H1 (cell line): ENCODE measurements around the gene CBFA2T2. TPM values are rescaled to one million over a fixed set of nuclear protein-coding genes. Genes with fewer than 3 reads are reported as not detected.

ENCODE experiments used
- CTCF ChIA-PET: fragments of 300-600 bp; sonication (Branson Sonifier 250); formaldehyde crosslinking; loops from one replicate; lab custom pipeline; 2021; ENCODE audit not compliant: partially characterized antibody; lab: Charles Lee
- POLR2A ChIA-PET: fragments of 300-600 bp; sonication (Branson Sonifier 250); formaldehyde crosslinking; loops from one replicate; lab custom pipeline; 2021; ENCODE audit warnings: inconsistent platforms; ENCODE audit not compliant: partially characterized antibody; lab: Charles Lee
- DNase-seq, 2 experiments: peaks; one replicate each; pipeline versions ENCODE4 v3.0.0 to v3.0.0-alpha.2; 2010 to 2022; ENCODE audit warnings: low spot score in 2 of 2, low read depth in 1 of 2, mixed read lengths in 1 of 2
- FAIRE-seq: peaks from 2 replicates; lab custom pipeline; 2011; peaks lifted over from hg19 to GRCh38; lab: Jason Lieb, UNC
- H2AFZ ChIP-seq: 2 replicates; pipeline ENCODE4 v1.8.1; 2012; ENCODE audit warnings: low read length, inconsistent platforms
- H2AK5ac ChIP-seq: 2 replicates; pipeline ENCODE4 v1.6.1; 2013; ENCODE audit warnings: low read depth, low read length
- H2BK120ac ChIP-seq: replicated peaks from 2 replicates; pipeline ENCODE3; 2013; ENCODE audit warnings: low read depth, low read length, inconsistent platforms
- H2BK12ac ChIP-seq: 2 replicates; pipeline ENCODE4 v1.6.1; 2013; ENCODE audit warnings: low read depth, low read length
- H2BK15ac ChIP-seq: 2 replicates; pipeline ENCODE4 v1.6.1; 2013; ENCODE audit warnings: low read length
- H2BK20ac ChIP-seq: 2 replicates; pipeline ENCODE4 v1.6.1; 2013; ENCODE audit warnings: low read length
- H2BK5ac ChIP-seq: 2 replicates; pipeline ENCODE4 v1.6.1; 2013; ENCODE audit warnings: low read depth, low read length
- H3K14ac ChIP-seq: 2 replicates; pipeline ENCODE4 v1.6.1; 2013; ENCODE audit warnings: inconsistent platforms; ENCODE audit not compliant: insufficient read length
- H3K18ac ChIP-seq: 2 replicates; pipeline ENCODE4 v1.6.1; 2013; ENCODE audit warnings: low read length; ENCODE audit errors: extremely low read depth
- H3K23ac ChIP-seq: 2 replicates; pipeline ENCODE4 v1.6.1; 2013; ENCODE audit warnings: inconsistent platforms; ENCODE audit not compliant: insufficient read length
- H3K23me2 ChIP-seq: 2 replicates; pipeline ENCODE4 v1.6.1; 2013; ENCODE audit warnings: low read depth, low read length
- H3K27ac ChIP-seq: 2 replicates; pipeline ENCODE4 v1.6.1; 2011; ENCODE audit warnings: low read depth, low read length, inconsistent platforms
- H3K27me3 ChIP-seq, 4 experiments: replicated peaks in 1 of 4; 1 replicate in 1 of 4; 2 replicates in 3 of 4; pipeline versions ENCODE4 v1.6.1 to v1.8.1; 2011 to 2013; ENCODE audit warnings: low read length in 3 of 4, mild to moderate bottlenecking in 3 of 4, inconsistent platforms in 2 of 4, mixed read lengths in 2 of 4, moderate library complexity in 1 of 4; ENCODE audit not compliant: control insufficient read depth in 3 of 4, insufficient read depth in 3 of 4; ENCODE audit errors: extremely low read depth in 1 of 4
- H3K36me3 ChIP-seq, 4 experiments: 2 replicates each; pipeline versions ENCODE4 v1.6.1 to v1.8.1; 2011 to 2013; ENCODE audit warnings: mild to moderate bottlenecking in 4 of 4, low read length in 3 of 4, moderate library complexity in 2 of 4, control low read depth in 1 of 4, inconsistent platforms in 1 of 4; ENCODE audit not compliant: insufficient read depth in 4 of 4, control insufficient read depth in 2 of 4
- H3K4ac ChIP-seq: replicated peaks from 2 replicates; pipeline ENCODE3; 2013; ENCODE audit warnings: low read length, low read depth, mixed read lengths, inconsistent platforms; ENCODE audit not compliant: insufficient read length
- H3K4me1 ChIP-seq, 4 experiments: replicated peaks in 1 of 4; 1 replicate in 1 of 4; 2 replicates in 3 of 4; pipeline versions ENCODE4 v1.6.1 to v1.8.1; 2011 to 2013; ENCODE audit warnings: low read length in 3 of 4, inconsistent platforms in 2 of 4, mixed read lengths in 1 of 4; ENCODE audit not compliant: insufficient read depth in 4 of 4, control insufficient read depth in 3 of 4
- H3K4me2 ChIP-seq, 2 experiments: 2 replicates each; pipeline versions ENCODE4 v1.6.1 to v1.8.1; 2011 to 2013; ENCODE audit warnings: low read depth in 2 of 2, low read length in 2 of 2, control low read depth in 1 of 2, inconsistent platforms in 1 of 2, mild to moderate bottlenecking in 1 of 2; ENCODE audit not compliant: insufficient read depth in 1 of 2
- H3K4me3 ChIP-seq, 4 experiments: fragments of 200-600, 300-600 bp in 1 of 4; sonication (generic), shearing (Covaris generic), sonication (Bioruptor Twin) in 1 of 4; 2 replicates each; pipeline versions ENCODE4 v1.5.1 to v1.8.1; 2011 to 2016; ENCODE audit warnings: low read length in 4 of 4, low read depth in 3 of 4, control low read depth in 2 of 4, inconsistent platforms in 2 of 4, mild to moderate bottlenecking in 2 of 4, mixed read lengths in 1 of 4, moderate library complexity in 1 of 4; ENCODE audit not compliant: insufficient read depth in 2 of 4; ENCODE audit errors: extremely low read depth in 1 of 4
- H3K56ac ChIP-seq: replicated peaks from 2 replicates; pipeline ENCODE3; 2013; ENCODE audit warnings: low read depth, mild to moderate bottlenecking, mixed read lengths, low read length, inconsistent platforms; ENCODE audit not compliant: insufficient read length
- H3K79me1 ChIP-seq: 2 replicates; pipeline ENCODE4 v1.6.1; 2013; ENCODE audit warnings: low read depth, low read length, control low read depth
- H3K79me2 ChIP-seq, 2 experiments: 2 replicates each; pipeline versions ENCODE4 v1.6.1 to v1.8.1; 2012 to 2013; ENCODE audit warnings: low read length in 2 of 2, mild to moderate bottlenecking in 2 of 2, inconsistent platforms in 1 of 2; ENCODE audit not compliant: insufficient read depth in 2 of 2, control insufficient read depth in 1 of 2
- H3K9ac ChIP-seq, 4 experiments: replicated peaks in 1 of 4; 1 replicate in 1 of 4; 2 replicates in 3 of 4; pipeline versions ENCODE4 v1.6.1 to v1.8.1; 2011 to 2013; ENCODE audit warnings: low read depth in 3 of 4, low read length in 3 of 4, control low read depth in 2 of 4, mild to moderate bottlenecking in 2 of 4, moderate library complexity in 2 of 4, inconsistent platforms in 1 of 4; ENCODE audit errors: extremely low read depth in 1 of 4
- H3K9me3 ChIP-seq, 2 experiments: 2 replicates each; pipeline versions ENCODE4 v1.6.1 to v1.8.1; 2012 to 2013; ENCODE audit warnings: mild to moderate bottlenecking in 2 of 2, moderate library complexity in 2 of 2, control low read depth in 1 of 2, inconsistent platforms in 1 of 2, low read depth in 1 of 2, low read length in 1 of 2, mixed read lengths in 1 of 2; ENCODE audit not compliant: insufficient read depth in 2 of 2
- H4K20me1 ChIP-seq, 2 experiments: replicated peaks in 1 of 2; 2 replicates each; pipeline versions ENCODE3 to v1.8.1; 2011 to 2013; ENCODE audit warnings: inconsistent platforms in 2 of 2, low read length in 2 of 2, mild to moderate bottlenecking in 1 of 2; ENCODE audit not compliant: insufficient read depth in 2 of 2, control insufficient read depth in 1 of 2
- H4K5ac ChIP-seq: 2 replicates; pipeline ENCODE4 v1.6.1; 2013; ENCODE audit warnings: low read length, low read depth, mixed read lengths, inconsistent platforms; ENCODE audit not compliant: insufficient read length
- H4K8ac ChIP-seq: 2 replicates; pipeline ENCODE4 v1.8.0; 2013; ENCODE audit warnings: mild to moderate bottlenecking, moderate library complexity, low read length, inconsistent platforms; ENCODE audit not compliant: insufficient read depth; ENCODE audit errors: extremely low read depth
- H4K91ac ChIP-seq: replicated peaks from 2 replicates; pipeline ENCODE3; 2013; ENCODE audit warnings: low read length, mixed read lengths, inconsistent platforms; ENCODE audit not compliant: insufficient read length
- BRCA1 ChIP-seq: IDR thresholded peaks from 2 replicates; pipeline ENCODE4 v1.6.1; 2012; ENCODE audit warnings: low read depth, low read length, improper control_type of control experiment
- CHD1 ChIP-seq: IDR thresholded peaks from 2 replicates; pipeline ENCODE4 v1.6.1; 2012; ENCODE audit warnings: low read depth, low read length, improper control_type of control experiment
- HDAC2 ChIP-seq, 2 experiments: fragments of 300-600 bp in 1 of 2; sonication (generic) in 1 of 2; IDR thresholded peaks; 2 replicates each; pipeline ENCODE4 v1.6.1; 2011 to 2012; ENCODE audit warnings: low read depth in 2 of 2, low read length in 2 of 2, mild to moderate bottlenecking in 2 of 2, moderate library complexity in 2 of 2, borderline replicate concordance in 1 of 2, inconsistent platforms in 1 of 2
- MAFK ChIP-seq: IDR thresholded peaks from 2 replicates; pipeline ENCODE4 v1.6.1; 2012; ENCODE audit warnings: low read depth, mild to moderate bottlenecking, improper control_type of control experiment, low read length
- NANOG ChIP-seq: IDR thresholded peaks from 2 replicates; pipeline ENCODE4 v1.6.1; 2011; ENCODE audit warnings: low read length, low read depth, mild to moderate bottlenecking, inconsistent platforms; ENCODE audit not compliant: insufficient read depth, poor library complexity, severe bottlenecking
- POU5F1 ChIP-seq: IDR thresholded peaks from 2 replicates; pipeline ENCODE4 v1.6.1; 2011; ENCODE audit warnings: low read depth, mild to moderate bottlenecking, low read length, moderate library complexity
- SIN3A ChIP-seq, 2 experiments: IDR thresholded peaks in 1 of 2; conservative IDR thresholded peaks in 1 of 2; 2 replicates each; pipeline ENCODE4 v1.6.1; 2011 to 2012; ENCODE audit warnings: low read length in 2 of 2, improper control_type of control experiment in 1 of 2, low read depth in 1 of 2, mild to moderate bottlenecking in 1 of 2
- SRF ChIP-seq: IDR thresholded peaks from 2 replicates; pipeline ENCODE4 v1.6.1; 2011; ENCODE audit warnings: mild to moderate bottlenecking, low read depth, low read length, moderate library complexity
- WGBS, 2 experiments: shearing (Covaris generic) in 1 of 2; methylation state at CpG; one replicate each; pipeline versions ENCODE4 v1.1.6 to v1.1.7; 2013 to 2015; ENCODE audit warnings: low lambda C conversion rate in 2 of 2, mixed read lengths in 2 of 2, inconsistent platforms in 1 of 2, low coverage in 1 of 2, missing lambda C conversion rate in 1 of 2; ENCODE audit not compliant: insufficient replicate concordance in 2 of 2, insufficient coverage in 1 of 2, insufficient read length in 1 of 2; ENCODE audit errors: extremely low coverage in 1 of 2, missing lambda C conversion rate in 1 of 2; 5-methylcytosine and 5-hydroxymethylcytosine counted together
- polyA plus RNA-seq, 7 experiments: library from polyadenylated mRNA; depleted of rRNA in 3 of 7; stranded (reverse) in 5 of 7; unstranded in 2 of 7; fragments of >200 nt in 5 of 7; fragments of 200-250 nt in 2 of 7; gene quantifications; 1 replicate in 5 of 7; 2 replicates in 1 of 7; 4 replicates in 1 of 7; pipeline versions ENCODE4 v1.2.1 to v1.2.3, GENCODE V29; 2011 to 2013; ENCODE audit warnings: missing spikeins in 2 of 7, mixed read lengths in 2 of 7
- total RNA-seq: library from RNA; stranded (reverse); fragmentation: NEBNext Ultra II Directional; extraction: Animal tissue kit (Norgen Biotek cat#: 25700); gene quantifications from 2 replicates; pipeline ENCODE4 v1.2.1, GENCODE V29; 2021
- TF ChIP-seq, protein P1 (sequence below), 3 experiments: IDR thresholded peaks; 1 replicate in 2 of 3; 2 replicates in 1 of 3; pipeline versions ENCODE4 v1.5.1 to v1.6.1; 2011; ENCODE audit warnings: low read length in 3 of 3, mild to moderate bottlenecking in 3 of 3, inconsistent platforms in 2 of 3, low read depth in 1 of 3, moderate library complexity in 1 of 3; ENCODE audit not compliant: insufficient read depth in 1 of 3; ENCODE audit errors: control extremely low read depth in 1 of 3

The CBFA2T2 gene
- total and polyA plus RNA-seq, 2 of the 8 experiments (the other 6 are each of a cell fraction or from before 2014, with no cell fraction given): 11.6 to 12.9 TPM

DNA sequence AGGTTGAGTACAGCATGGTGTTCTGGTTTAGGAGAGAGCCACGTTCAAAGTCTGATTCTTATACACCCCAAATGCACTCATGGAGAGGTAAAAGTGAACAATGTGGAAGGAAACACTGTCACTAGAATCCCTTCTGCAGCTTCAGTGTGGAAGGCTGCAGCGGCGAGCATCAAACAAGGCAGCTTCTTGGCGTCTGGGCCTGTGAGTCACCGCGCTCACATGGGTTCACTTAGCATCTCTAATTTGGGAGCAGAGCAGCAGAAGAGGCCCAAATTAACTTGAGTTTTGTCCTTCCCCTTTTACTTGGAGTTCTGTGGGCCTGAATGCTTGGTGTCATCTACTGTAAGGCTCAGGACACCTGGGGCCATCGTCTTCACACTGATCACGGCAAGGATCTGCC lies 207.2 kb downstream of the CBFA2T2 start:
- Histone ChIP-seq H2BK15ac (0 out of 2 replicates have a peak overlapping the region, but pooled peaks have one; percentile 19), H2BK5ac (no peak overlapping the region), H3K36me3 (no peaks in the 10 kb centered on the region; a peak in 1 of 8 replicates), H3K14ac (no peak overlapping the region), H4K91ac (no peak overlapping the region), H4K20me1 (no peaks in the 10 kb centered on the region), H3K9me3 (peaks cover 0 to 23% of the 10 kb centered on the region in 2 experiments; a peak in 2 of 4 replicates), H2BK12ac (no peak overlapping the region), H3K23ac (no peak overlapping the region), H3K56ac (no peak overlapping the region), H4K8ac (no peak overlapping the region), H3K4me3 (no peak overlapping the region), H2AK5ac (no peak overlapping the region), H3K27ac (no peak overlapping the region), H3K79me2 (no peaks in the 10 kb centered on the region), H3K4me1 (peaks cover 0 to 16% (median 9%) of the 10 kb centered on the region in 4 experiments; a peak in 6 of 7 replicates), H4K5ac (no peak overlapping the region), H3K27me3 (0 out of 7 replicates have a peak, but pooled peaks cover 0 to under 1% (median 0%) of the 10 kb centered on the region in 4 experiments), H2BK120ac (no peak overlapping the region), H3K9ac (no peak overlapping the region), H3K18ac (no peak overlapping the region), H3K4me2 (no peak overlapping the region), H3K23me2 (no peaks in the 10 kb centered on the region), H2BK20ac (no peak overlapping the region), H3K4ac (no peak overlapping the region), H2AFZ (no peak overlapping the region), H3K79me1 (no peaks in the 10 kb centered on the region)
- FAIRE-seq (no peak), DNase-seq (no peak)
- POLR2A ChIA-PET: interaction anchor here (0.6 to 3.0 kb wide), 3 partner anchors 10 to 22 kb away, joined by 3 to 11 read pairs (median 3); no protein-coding TSS in a partner anchor
- CTCF ChIA-PET: interaction anchor here (0.6 to 0.7 kb wide), 2 partner anchors 29 to 180 kb away, joined by 3 read pairs; no protein-coding TSS in a partner anchor
- 87% methylated on average over 8 of the region's 8 CpGs; no CpG with 5 or more reads in 1 of the 2 experiments for WGBS, 2 experiments
- no peak for TF ChIP-seq SIN3A (conservative IDR thresholded peaks at IDR 0.05 in 1 of 2, IDR thresholded peaks at IDR 0.05 in 1 of 2; ENCODE audit: low read depth in 1 of 2, low read length in 2 of 2)
- TF ChIP-seq, protein P1, sequence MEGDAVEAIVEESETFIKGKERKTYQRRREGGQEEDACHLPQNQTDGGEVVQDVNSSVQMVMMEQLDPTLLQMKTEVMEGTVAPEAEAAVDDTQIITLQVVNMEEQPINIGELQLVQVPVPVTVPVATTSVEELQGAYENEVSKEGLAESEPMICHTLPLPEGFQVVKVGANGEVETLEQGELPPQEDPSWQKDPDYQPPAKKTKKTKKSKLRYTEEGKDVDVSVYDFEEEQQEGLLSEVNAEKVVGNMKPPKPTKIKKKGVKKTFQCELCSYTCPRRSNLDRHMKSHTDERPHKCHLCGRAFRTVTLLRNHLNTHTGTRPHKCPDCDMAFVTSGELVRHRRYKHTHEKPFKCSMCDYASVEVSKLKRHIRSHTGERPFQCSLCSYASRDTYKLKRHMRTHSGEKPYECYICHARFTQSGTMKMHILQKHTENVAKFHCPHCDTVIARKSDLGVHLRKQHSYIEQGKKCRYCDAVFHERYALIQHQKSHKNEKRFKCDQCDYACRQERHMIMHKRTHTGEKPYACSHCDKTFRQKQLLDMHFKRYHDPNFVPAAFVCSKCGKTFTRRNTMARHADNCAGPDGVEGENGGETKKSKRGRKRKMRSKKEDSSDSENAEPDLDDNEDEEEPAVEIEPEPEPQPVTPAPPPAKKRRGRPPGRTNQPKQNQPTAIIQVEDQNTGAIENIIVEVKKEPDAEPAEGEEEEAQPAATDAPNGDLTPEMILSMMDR (IDR thresholded peaks at IDR 0.05; ENCODE audit: control extremely low read depth in 1 of 3, insufficient read depth in 1 of 3, low read depth in 1 of 3, low read length in 3 of 3): no peak
- no peak for TF ChIP-seq SRF
- TF ChIP-seq NANOG: no peak
- TF ChIP-seq CHD1: no peak
- TF ChIP-seq HDAC2 (IDR thresholded peaks at IDR 0.05; ENCODE audit: borderline replicate concordance in 1 of 2, low read depth in 2 of 2, low read length in 2 of 2): no peak
- no peak for TF ChIP-seq POU5F1
- no peak for TF ChIP-seq BRCA1
- no peak for TF ChIP-seq MAFK
